NCI-H774 (cell line): Measurements from ENCODE around the gene WDR88.
"Not testable (repeated sequence)": the region's sequence is repeated elsewhere in the genome, so short reads cannot be mapped to it uniquely, and the experiment has no call there.

Experiments
- DNase-seq: peaks from one replicate; lab custom pipeline; 2025; lab: John Stamatoyannopoulos, UW

Gene WDR88

DNA sequence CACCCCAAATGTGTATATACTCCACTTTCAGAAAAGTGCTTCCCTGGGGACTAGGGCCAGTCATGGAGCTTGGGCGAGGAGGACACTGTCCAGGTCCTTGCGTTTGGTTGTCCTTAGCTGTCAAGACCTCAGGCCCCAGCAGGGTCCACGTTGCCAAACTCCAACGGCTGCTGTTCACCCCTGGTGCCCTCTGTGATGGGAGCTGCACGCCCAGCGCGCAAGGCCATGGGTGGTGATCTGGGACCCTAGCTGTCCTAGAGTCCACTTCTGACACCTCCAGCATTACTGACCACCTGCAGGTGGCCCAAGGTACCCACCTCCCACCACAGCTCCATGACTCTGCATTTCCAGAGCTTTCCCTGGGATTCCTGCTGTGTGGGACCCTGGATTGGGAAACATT lies 66.3 kb downstream of the WDR88 start:
- DNase-seq: no peak

DNA sequence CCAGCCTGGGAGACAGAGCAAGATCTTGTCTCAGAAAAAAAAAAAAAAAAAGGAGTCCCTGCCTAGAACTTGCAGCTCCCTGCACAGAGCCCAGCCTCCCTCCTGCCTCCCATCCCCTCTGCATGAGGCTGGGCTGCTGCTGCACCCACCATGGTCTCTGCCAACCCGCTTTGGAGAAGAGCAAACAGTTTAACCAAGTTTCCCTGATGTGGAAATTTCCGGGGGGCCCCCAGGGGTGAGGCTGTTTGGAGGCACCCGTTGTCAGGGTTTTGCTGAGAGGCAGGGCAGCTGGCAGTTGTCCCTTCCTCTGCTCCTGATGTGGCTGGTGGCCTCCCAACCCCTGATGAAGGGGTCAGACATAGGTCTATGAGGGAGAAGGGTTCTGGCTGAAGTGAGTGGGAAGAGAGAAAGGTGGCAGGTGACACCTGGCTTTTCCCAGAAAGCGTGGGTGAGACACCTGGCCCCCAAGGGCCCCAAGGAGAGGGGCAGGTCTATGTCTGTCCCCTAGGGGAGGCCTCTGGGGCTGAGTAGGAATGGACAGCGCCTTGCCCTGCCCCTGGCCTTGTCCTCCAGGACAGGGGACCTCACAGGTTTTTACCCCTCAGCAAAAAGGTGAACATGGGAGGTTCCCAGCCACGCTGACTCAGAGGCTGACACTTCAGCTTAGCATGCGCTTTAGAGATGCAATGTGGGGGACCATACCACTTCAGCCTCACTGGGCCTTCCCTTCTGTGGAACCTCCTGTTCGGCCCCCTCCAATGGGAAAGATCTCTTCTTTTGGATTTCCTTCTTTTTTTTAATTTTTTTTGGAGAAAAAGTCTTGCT lies 67.7 kb downstream of the WDR88 start:
- DNase-seq: no peak

DNA sequence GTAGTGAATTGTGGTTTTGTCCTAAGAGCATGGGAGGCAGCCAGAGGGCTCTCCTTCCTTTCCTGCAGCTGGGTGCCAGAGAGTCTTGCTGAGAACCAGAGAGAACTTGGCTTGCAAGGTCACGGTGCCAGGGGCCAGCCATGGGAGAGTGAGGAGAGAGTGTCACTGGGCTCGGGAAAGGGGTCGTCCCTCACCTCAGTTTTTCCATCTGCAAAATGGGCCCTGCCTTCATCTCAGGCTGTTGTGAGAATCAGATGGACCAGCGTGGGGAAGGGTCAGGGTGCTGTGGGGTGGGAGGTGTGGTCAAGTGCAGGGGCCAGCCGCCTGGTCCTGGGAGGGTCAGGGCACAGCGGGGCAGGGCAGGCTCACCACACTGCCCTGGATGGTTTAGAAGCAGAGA lies 69.6 kb downstream of the WDR88 start:
- DNase-seq: no peak

DNA sequence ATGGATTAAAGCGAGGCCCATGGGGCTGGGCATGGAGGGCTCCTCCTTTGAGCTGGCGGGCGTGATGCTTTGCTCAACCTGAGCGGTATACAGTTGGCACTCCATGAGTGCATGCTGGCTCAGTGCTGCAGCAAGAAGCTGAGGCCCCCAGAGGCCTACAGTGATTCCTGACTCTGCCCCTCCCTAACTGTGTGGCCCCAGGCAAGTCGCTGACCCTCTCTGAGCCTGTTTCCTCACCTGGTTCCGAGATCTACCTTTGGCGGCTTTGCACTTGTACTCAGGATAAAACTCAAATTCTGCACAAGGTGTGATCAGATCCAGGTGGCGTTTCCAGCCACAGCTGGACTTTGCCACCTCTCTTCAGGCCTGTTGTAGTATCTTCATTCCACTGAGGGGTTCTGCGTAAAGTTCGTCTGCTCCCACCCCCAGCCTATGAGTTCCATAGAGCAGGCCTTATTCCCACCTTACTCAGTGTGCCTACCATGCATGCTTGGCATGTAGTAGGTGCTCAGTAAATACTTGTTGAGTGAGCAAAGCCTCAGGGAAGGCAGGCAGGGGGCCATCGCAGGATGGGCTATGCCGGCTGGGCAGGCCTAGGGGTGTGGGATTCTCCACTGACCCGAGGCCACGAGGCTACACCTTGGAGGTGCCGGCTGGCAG lies 70.1 kb downstream of the WDR88 start:
- DNase-seq: no peak

DNA sequence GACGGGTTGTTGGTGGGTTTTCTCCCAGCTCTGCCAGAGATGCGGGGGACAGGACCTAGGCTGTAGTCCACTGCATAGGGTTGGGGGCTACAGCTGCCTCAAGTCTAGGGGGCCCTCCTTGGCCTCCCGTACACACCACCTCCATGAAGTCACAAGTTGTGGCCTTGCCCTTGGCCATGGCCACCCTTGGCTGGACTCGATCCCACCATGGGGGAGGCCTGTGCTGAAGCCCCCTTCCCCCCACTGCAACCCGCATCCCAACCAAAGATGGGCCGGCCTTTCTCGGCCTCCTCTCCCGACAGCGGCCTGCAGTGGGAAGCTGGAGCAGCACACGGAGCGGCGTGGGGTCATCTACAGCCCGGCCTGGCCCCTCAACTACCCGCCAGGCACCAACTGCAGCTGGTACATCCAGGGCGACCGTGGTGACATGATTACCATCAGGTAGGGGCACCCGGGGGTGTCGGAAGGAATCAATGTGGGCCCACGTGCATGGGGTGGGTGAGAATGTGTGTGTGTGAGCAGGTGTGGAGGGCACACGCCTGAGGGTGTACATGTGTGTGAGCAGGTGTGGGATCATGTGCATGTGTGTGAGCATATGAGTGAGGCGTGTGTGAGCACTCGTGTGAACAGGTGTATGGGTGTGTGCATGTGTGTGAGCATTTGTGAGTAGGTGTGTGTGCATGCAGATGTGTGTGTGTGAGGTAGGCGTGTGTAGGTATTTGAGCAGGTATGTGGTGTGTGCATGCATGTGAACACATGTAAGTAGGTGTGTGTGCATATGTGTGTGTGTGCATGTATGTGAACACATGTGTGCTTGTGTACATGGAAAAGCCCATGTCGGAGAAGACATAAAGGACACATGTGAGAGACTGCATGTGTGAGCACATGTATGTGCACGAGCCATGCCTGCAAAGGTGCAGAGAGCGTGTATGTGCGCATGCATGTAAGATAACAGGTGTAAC lies 70.9 kb downstream of the WDR88 start:
- no peak for DNase-seq

DNA sequence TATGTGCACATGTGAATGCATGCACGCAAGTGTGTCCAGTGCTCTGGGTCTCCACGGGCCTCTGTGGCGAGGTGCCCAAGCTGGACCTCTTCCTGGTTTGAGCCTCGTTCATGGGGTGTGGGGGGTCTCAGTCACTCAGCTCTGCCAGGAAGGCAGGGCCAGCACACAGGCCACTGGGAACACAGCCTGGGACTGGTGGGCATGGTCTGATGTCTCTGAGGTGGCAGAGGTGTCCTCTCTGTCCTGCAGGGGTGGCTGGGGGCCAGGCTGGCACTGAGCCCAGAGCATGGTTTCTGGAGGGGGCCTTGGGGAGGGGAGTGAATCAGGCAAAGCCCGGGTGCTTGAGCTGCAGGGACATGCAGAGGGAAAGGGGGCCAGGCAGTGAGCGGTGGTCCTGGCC lies 71.6 kb downstream of the WDR88 start:
- DNase-seq: no peak

DNA sequence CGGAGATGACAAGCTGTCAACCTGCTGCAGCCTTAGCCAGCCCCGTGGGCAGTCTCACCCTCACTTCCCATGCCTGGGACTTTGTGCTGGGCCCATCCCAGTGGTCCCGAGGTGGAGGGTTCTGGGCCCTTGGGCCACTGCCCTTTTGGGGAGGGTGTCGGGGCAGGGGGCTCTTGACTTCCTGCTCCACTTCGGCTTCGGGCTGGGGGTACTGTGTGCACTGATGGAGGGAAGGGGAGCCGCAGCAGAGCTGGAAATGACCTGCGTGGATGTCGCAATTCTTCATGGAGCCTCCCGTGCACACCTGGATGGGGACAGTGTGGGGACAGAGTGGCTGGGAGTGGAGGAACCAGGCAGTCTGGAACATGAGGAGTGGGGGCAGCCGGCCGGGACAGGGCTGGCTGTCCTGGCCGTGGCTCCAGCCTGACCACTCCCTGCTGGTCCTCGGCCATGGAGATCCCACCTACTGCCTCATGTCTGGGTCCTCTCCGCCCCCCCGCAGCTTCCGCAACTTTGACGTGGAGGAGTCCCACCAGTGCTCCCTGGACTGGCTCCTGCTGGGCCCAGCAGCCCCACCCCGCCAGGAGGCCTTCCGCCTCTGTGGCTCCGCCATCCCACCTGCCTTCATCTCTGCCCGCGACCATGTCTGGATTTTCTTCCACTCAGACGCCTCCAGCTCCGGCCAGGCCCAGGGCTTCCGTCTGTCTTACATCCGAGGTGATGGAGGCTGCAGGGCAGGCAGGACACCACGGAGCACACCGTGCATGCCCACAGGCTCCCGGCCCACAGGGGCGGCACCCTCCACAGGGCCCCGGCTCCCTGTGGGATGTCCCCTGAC lies 72.4 kb downstream of the WDR88 start:
- DNase-seq: no peak

DNA sequence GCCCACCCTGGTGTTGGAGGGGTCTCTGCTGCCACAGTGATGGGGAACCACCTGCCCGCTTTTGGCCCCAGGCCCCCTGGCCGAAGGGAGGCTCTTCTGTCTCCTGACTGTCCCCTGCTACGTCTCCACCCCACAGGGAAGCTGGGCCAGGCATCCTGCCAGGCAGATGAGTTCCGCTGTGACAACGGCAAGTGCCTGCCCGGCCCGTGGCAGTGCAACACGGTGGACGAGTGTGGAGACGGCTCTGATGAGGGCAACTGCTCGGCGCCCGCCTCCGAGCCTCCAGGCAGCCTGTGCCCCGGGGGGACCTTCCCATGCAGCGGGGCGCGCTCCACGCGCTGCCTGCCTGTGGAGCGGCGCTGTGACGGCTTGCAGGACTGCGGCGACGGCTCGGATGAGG lies 73.2 kb downstream of the WDR88 start:
- no peak for DNase-seq

DNA sequence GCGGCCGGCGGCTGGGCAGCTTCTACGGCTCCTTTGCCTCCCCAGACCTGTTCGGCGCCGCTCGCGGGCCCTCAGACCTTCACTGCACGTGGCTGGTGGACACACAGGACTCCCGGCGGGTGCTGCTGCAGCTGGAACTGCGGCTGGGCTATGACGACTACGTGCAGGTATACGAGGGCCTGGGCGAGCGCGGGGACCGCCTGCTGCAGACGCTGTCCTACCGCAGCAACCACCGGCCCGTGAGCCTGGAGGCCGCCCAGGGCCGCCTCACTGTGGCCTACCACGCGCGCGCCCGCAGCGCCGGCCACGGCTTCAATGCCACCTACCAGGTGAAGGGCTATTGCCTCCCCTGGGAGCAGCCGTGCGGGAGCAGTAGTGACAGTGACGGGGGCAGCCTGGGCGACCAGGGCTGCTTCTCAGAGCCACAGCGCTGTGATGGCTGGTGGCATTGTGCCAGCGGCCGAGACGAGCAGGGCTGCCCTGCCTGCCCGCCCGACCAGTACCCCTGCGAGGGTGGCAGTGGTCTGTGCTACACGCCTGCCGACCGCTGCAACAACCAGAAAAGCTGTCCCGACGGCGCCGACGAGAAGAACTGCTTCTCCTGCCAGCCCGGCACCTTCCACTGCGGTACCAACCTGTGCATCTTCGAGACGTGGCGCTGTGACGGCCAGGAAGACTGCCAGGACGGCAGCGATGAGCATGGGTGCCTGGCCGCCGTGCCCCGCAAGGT lies 73.8 kb downstream of the WDR88 start:
- DNase-seq: no peak

DNA sequence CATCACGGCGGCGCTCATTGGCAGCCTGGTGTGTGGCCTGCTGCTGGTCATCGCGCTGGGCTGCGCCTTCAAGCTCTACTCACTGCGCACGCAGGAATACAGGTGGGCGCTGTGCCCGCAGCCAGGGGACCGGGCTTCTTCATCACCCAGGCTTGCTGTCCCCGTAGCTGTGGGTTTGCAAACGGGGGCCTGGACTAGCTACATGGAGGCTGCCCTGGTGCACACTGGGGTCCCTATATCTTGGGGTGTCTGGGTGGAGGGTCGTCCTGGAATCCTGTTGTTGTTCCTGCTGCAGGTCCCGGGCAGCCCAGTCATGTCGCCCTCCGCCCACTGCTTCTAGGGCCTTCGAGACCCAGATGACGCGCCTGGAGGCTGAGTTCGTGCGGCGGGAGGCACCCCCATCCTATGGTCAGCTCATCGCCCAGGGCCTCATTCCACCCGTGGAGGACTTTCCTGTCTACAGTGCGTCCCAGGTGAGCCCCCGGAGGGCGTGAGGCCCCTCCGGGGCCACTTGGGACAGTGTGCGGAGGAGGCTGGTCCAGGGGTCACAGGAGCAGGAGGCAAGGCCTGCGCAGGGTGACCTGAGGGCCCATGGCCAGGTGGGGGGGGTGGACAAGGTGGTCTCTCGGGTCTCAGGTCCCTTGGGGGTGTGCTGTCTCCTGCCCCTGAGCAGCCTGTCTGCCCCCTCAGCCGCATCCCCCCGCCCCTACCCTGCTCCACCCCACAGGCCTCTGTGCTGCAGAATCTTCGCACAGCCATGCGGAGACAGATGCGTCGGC lies 74.5 kb downstream of the WDR88 start:
- DNase-seq: no peak

DNA sequence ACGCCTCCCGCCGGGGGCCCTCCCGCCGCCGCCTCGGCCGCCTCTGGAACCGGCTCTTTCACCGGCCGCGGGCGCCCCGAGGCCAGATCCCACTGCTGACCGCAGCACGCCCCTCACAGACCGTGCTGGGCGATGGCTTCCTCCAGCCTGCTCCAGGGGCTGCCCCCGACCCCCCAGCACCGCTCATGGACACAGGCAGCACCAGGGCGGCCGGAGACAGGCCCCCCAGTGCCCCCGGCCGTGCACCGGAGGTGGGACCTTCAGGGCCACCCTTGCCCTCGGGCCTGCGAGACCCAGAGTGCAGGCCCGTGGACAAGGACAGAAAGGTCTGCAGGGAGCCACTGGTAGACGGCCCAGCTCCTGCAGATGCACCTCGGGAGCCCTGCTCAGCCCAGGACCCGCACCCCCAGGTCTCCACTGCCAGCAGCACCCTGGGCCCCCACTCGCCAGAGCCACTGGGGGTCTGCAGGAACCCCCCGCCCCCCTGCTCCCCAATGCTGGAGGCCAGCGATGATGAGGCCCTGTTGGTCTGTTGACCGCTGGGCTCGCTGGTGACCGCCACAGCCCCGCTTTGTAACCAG lies 75.2 kb downstream of the WDR88 start:
- DNase-seq: no peak

DNA sequence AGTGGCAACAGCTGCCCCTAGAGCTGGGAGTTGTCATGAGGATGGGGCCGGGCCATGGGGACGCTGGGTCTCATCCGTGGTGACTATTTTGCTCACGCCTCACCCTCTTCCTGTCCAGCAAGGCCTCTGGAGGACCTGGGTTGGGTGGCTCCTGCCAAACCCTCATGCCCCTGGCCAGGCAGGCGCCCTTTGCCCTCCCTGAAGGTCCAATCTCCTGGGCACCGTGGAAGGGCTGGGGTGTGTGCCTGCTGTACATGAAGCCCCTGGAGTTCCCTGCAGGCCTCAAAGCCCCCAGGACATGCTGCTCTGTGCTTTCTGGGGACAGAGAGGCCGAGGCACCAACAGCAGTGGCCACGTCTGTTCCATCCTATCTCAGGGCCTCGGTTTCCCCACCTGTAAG lies 76.0 kb downstream of the WDR88 start:
- DNase-seq: no peak

DNA sequence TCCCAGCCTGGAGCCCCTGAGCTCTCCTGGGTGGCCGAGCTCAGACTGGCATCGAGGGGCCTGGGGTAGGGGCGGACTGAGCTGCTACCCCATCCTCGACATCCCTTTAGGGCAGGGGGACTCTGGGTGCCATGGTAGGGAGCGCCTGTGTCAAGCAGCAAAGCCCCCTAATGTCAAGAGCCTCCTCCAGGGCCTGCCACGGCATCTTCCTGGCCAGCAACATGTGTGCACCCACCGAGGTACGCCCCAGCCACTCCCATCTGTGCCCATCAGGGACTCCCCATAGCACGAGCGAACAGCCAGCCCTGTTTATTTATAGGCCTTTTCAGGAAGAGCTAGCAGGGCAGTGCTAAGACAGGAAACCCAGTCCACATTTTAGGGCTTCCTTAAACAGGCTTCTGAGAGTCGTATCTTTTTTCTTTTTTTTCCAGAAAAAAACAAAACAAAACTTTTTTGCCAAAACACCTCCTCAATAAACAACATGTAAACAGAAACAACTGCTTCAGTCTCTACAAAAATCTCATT lies 76.5 kb downstream of the WDR88 start:
- no peak for DNase-seq

DNA sequence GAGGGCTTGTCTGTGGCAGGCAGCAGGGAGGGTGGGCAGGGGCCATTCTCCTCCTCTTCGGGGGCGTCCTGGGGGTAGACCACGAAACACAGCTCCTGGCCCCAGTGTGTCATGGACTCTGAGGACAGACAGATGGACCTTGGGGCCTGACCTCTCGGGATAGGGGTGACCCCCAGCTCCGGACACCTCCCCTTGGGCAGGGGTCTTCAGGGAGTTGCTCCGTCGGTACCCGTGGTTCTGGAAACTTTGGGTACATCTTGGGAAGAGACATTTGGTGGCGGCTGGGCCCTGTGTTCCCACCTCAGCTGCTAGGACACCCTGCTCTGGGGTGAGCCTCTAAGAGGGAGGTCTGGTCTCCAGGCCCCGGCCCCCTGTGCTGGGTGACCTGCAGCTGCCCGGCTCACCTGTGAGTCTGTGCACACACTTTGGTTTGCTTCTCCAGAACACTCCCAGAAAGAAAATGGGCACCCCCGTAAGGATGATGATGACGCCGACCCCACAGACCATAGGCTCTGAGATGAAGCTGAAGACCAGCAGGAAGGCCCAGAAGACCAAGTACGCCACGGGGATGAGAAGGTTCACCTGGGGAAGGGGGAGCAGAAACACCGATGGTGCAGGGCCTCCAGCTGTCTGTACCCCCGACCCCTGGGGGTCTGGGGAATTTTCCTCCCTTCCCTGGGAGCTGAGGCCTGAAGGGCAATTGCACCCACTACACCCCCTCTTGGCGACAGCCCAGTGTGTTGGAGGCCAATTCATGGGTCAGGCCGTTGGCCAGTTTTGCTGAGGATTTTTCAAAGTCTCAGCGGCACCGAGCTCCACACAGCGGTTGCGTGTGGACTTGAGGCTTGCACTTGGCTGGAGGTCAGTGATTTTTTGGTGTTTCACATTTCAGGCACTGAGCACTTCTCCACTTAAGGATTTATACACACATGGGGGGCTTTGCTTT lies 77.3 kb downstream of the WDR88 start:
- no peak for DNase-seq

DNA sequence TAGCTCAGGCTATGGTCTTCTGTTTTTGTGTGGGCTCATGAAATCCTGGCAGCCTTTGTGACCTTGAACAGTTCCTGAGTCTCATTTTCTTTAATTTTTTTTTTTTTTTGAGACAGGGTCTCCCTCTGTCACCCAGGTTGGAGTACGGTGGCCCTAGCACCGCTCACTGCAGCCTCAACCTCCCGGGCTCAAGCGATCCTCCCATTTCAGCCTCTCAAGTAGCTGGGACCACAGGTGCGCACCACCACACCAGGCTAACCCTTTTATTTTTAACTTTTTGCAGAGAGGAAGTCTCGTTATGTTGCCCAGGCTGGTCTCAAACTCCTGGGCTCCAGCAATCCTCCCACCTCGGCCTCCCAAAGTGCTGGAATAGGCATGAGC lies 77.9 kb downstream of the WDR88 start:
- not testable (repeated sequence) for DNase-seq

DNA sequence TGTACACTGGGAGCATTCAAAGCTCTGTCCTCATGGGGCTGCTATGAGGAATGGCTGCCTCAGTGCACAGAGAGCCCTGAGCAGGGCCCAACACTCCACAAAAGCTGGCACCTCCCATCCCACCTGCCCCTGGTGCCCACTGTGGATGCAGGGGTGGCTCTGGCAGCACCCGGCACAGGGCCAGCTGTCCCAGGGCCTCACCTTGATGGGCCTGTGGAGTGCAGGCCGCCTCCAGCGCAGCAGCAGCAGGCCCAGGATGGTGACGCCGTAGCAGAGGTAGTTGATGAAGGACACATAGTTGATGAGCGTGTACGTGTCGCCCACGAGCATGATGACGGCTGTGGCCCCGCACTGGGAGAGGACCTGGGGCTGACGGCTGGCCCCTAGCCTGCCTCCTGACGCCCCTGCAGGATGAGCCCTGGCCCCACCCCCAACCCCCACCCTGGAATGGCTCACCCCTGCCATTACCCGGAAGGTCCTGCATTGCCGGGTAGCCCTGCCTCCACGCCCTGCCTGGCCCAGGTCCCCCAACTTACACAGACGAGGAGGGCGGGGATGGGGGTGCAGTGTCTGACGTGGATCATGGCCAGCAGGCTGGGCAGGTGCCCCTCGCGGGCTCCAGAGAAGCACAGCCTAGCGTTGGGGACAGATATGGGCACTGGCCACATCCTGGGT lies 78.5 kb downstream of the WDR88 start:
- DNase-seq: no peak

DNA sequence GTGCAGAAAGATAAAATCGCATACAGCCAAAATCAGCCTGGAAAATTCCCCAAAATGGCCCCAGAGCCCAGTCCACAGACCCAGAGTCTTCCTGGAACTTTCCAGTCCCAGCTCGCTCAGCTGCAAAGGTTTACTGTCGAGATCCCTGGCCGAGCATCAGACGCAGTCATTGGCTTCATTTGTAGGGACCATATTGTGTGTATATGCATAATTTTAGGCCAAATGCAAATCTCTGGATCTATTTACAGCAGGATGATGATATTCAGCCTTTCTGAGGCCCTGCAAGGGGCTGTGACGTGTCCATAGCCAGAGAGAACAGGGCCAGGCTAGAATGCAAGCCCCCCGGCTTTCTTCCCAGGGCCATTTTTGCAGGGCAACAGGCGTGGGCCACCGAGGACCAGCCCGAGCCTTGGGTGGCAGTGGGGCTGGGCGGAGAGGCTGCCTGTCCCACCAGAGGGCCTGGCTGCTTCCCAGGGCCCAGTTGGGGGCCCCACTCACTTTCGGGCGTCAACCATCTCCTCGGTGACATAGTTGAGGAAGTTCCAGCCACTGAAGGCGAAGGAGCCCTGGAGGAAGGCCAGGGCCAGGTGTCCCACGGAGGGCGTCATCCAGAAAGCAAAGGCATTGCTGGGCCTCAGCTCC lies 80.0 kb downstream of the WDR88 start:
- DNase-seq: no peak
